ENCODE data around the gene GSTA4. TPM values are rescaled to one million over a fixed set of nuclear protein-coding genes. Genes with fewer than 3 reads are reported as not detected.

Gene GSTA4
- total and polyA plus RNA-seq, 2 experiments from 2014 or later: 26.5 to 37.9 TPM

GRCh38 chr6:53029761-53030160 lies 34.7 kb upstream of the GSTA4 start:
- no peaks in the 10 kb centered on the region for H3K9me3 ChIP-seq (ENCODE audit: low read depth)
- no peaks in the 10 kb centered on the region for H3K79me2 ChIP-seq (ENCODE audit: insufficient read depth)
- peaks cover 14% of the 10 kb centered on the region for H3K4me1 ChIP-seq (ENCODE audit: insufficient read depth)
- in situ Hi-C loops (cut with MboI): no loop called here
- no peak overlapping the region for H2AFZ ChIP-seq
- no peaks in the 10 kb centered on the region for H3K27me3 ChIP-seq (replicated peaks; ENCODE audit: insufficient read depth)
- no peak overlapping the region for H3K4me3 ChIP-seq
- H4K20me1 ChIP-seq (ENCODE audit: insufficient read depth): no peaks in the 10 kb centered on the region
- WGBS, 2 experiments (ENCODE audit: low coverage in 1 of 2, low lambda C conversion rate in 2 of 2, missing lambda C conversion rate in 2 of 2): 91 to 96% methylated on average over 3 of the region's 3 CpGs
- no peak overlapping the region for H3K4me2 ChIP-seq (ENCODE audit: unreplicated experiment)
- no peak for DNase-seq
- H3F3A ChIP-seq (ENCODE audit: insufficient read depth): peaks cover 14% of the 10 kb centered on the region
- H3K36me3 ChIP-seq (ENCODE audit: low read depth): peaks cover 28% of the 10 kb centered on the region; the same call in 1 of the 2 replicates
- TF ChIP-seq EZH2 (IDR thresholded peaks at IDR 0.05; ENCODE audit: insufficient read depth, poor library complexity, severe bottlenecking): no peak
- no peak for TF ChIP-seq EZH2phosphoT487 (IDR thresholded peaks at IDR 0.05; ENCODE audit: insufficient read depth, low read depth)
- no peak overlapping the region for H3K27ac ChIP-seq
- H3K9me2 ChIP-seq (ENCODE audit: insufficient read depth): no peaks in the 10 kb centered on the region
- H3K9ac ChIP-seq: no peak overlapping the region

DNA sequence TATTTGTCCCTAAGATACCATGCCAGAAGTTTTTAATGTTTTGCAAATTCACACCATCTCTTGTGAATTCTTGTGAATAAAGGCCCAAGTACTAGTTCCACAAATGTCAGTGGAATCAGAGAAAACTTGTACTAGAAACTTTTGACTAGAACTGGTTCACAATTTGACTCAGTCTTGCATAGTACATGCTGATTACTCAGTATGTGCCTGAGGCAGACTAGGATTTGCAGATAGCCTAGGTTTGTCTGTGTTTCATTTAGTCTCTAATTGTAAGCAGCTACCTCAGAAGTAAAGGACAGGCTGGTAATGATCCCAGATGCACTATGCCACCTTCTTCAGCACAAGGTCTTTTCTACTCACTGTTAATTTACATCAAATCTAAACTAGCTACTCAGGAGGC lies 34.2 kb upstream of the GSTA4 start:
- Histone ChIP-seq H3K9me3 (ENCODE audit: low read depth) (no peaks in the 10 kb centered on the region), H3K4me2 (ENCODE audit: unreplicated experiment) (no peak overlapping the region), H3K9me2 (ENCODE audit: insufficient read depth) (no peaks in the 10 kb centered on the region), H4K20me1 (ENCODE audit: insufficient read depth) (no peaks in the 10 kb centered on the region), H3F3A (ENCODE audit: insufficient read depth) (peaks cover 14% of the 10 kb centered on the region), H3K4me1 (ENCODE audit: insufficient read depth) (peaks cover 14% of the 10 kb centered on the region), H2AFZ (no peak overlapping the region), H3K79me2 (ENCODE audit: insufficient read depth) (no peaks in the 10 kb centered on the region), H3K36me3 (ENCODE audit: low read depth) (peaks cover 28% of the 10 kb centered on the region; the same call in 1 of the 2 replicates), H3K27me3 (replicated peaks; ENCODE audit: insufficient read depth) (no peaks in the 10 kb centered on the region), H3K4me3 (no peak overlapping the region), H3K27ac (no peak overlapping the region), H3K9ac (no peak overlapping the region)
- no peak for TF ChIP-seq EZH2phosphoT487 (IDR thresholded peaks at IDR 0.05; ENCODE audit: insufficient read depth, low read depth)
- in situ Hi-C loops (cut with MboI): no loop called here
- DNase-seq: peak; percentile 29

DNA sequence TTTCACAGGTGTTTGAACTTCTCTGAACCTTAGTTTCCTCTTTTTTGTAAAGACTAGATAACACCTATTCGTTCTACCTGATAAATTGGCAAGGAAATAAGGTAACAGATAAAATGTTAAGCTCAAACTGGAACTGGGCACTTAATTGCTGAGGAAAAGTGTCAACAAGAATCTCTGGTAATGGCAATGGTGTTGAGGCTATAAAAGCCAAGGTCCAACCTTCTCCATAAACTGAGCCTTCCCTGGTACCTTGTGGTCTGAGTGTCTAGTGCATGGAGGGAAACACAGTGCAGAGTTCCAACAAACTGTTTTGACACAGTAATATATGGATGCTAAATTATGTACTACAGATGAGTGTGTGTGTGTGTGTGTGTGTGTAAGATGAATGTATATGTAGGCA lies 33.4 kb upstream of the GSTA4 start:
- H3K9me2 ChIP-seq (ENCODE audit: insufficient read depth): no peaks in the 10 kb centered on the region
- 98 to 100% methylated on average over 1 of the region's 1 CpG for WGBS, 2 experiments (ENCODE audit: low coverage in 1 of 2, low lambda C conversion rate in 2 of 2, missing lambda C conversion rate in 2 of 2)
- TF ChIP-seq EZH2 (IDR thresholded peaks at IDR 0.05; ENCODE audit: insufficient read depth, poor library complexity, severe bottlenecking) (no peak), EZH2phosphoT487 (IDR thresholded peaks at IDR 0.05; ENCODE audit: insufficient read depth, low read depth) (no peak)
- no peaks in the 10 kb centered on the region for H3K27me3 ChIP-seq (replicated peaks; ENCODE audit: insufficient read depth)
- peaks cover 28% of the 10 kb centered on the region; the same call in 1 of the 2 replicates for H3K36me3 ChIP-seq (ENCODE audit: low read depth)
- no peaks in the 10 kb centered on the region for H3K79me2 ChIP-seq (ENCODE audit: insufficient read depth)
- H3K9me3 ChIP-seq (ENCODE audit: low read depth): no peaks in the 10 kb centered on the region
- no peaks in the 10 kb centered on the region for H4K20me1 ChIP-seq (ENCODE audit: insufficient read depth)
- H2AFZ ChIP-seq: no peak overlapping the region
- H3K9ac ChIP-seq: no peak overlapping the region
- H3F3A ChIP-seq (ENCODE audit: insufficient read depth): peaks cover 12% of the 10 kb centered on the region
- H3K4me2 ChIP-seq (ENCODE audit: unreplicated experiment): no peak overlapping the region
- no peak overlapping the region for H3K4me3 ChIP-seq
- DNase-seq: no peak
- no peak overlapping the region for H3K27ac ChIP-seq
- in situ Hi-C loops (cut with MboI): no loop called here
- H3K4me1 ChIP-seq (ENCODE audit: insufficient read depth): peaks cover 11% of the 10 kb centered on the region

GRCh38 chr6:53027131-53027718 lies 32.1 kb upstream of the GSTA4 start:
- no peaks in the 10 kb centered on the region for H3K9me3 ChIP-seq (ENCODE audit: low read depth)
- H3K36me3 ChIP-seq (ENCODE audit: low read depth): peaks cover 28% of the 10 kb centered on the region; the same call in 1 of the 2 replicates
- no peak overlapping the region for H3K4me3 ChIP-seq
- 84 to 85% methylated on average over 5 of the region's 5 CpGs for WGBS, 2 experiments (ENCODE audit: low coverage in 1 of 2, low lambda C conversion rate in 2 of 2, missing lambda C conversion rate in 2 of 2)
- H3K79me2 ChIP-seq (ENCODE audit: insufficient read depth): no peaks in the 10 kb centered on the region
- H3K27ac ChIP-seq: no peak overlapping the region
- no peak overlapping the region for H2AFZ ChIP-seq
- TF ChIP-seq EZH2phosphoT487 (IDR thresholded peaks at IDR 0.05; ENCODE audit: insufficient read depth, low read depth) (no peak), EZH2 (IDR thresholded peaks at IDR 0.05; ENCODE audit: insufficient read depth, poor library complexity, severe bottlenecking) (no peak)
- in situ Hi-C loops (cut with MboI): no loop called here
- H3K27me3 ChIP-seq (replicated peaks; ENCODE audit: insufficient read depth): no peaks in the 10 kb centered on the region
- no peaks in the 10 kb centered on the region for H4K20me1 ChIP-seq (ENCODE audit: insufficient read depth)
- H3K4me2 ChIP-seq (ENCODE audit: unreplicated experiment): no peak overlapping the region
- no peaks in the 10 kb centered on the region for H3K4me1 ChIP-seq (ENCODE audit: insufficient read depth)
- no peaks in the 10 kb centered on the region for H3K9me2 ChIP-seq (ENCODE audit: insufficient read depth)
- peaks cover 8% of the 10 kb centered on the region; the same call in 1 of the 2 replicates for H3F3A ChIP-seq (ENCODE audit: insufficient read depth)
- DNase-seq: no peak
- H3K9ac ChIP-seq: no peak overlapping the region

DNA sequence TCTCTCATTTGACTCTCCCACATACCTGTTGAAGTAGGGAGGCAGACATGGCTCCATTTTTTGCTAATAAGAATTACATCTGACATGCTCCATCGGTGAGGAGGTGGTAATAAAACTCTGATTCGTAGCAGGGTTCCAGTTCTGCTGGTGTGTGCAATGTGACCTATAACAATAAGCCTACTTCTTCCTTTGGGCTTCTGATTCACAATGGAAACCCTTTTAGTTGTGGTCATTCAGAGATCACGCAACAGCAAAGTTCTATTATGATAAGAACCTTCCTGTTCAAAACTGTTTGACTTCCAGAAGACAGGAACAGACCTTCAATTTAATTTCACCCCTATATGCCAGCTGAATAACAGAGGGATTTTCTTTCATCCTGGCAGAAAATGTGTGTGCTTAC lies 31.4 kb upstream of the GSTA4 start:
- H3K9me2 ChIP-seq (ENCODE audit: insufficient read depth): no peaks in the 10 kb centered on the region
- no peaks in the 10 kb centered on the region for H4K20me1 ChIP-seq (ENCODE audit: insufficient read depth)
- H3K4me1 ChIP-seq (ENCODE audit: insufficient read depth): no peaks in the 10 kb centered on the region
- H3K27ac ChIP-seq: no peak overlapping the region
- 95 to 96% methylated on average over 3 of the region's 3 CpGs for WGBS, 2 experiments (ENCODE audit: low coverage in 1 of 2, low lambda C conversion rate in 2 of 2, missing lambda C conversion rate in 2 of 2)
- in situ Hi-C loops (cut with MboI): no loop called here
- TF ChIP-seq EZH2 (IDR thresholded peaks at IDR 0.05; ENCODE audit: insufficient read depth, poor library complexity, severe bottlenecking): no peak
- TF ChIP-seq EZH2phosphoT487 (IDR thresholded peaks at IDR 0.05; ENCODE audit: insufficient read depth, low read depth): no peak
- peaks cover 8% of the 10 kb centered on the region; the same call in 1 of the 2 replicates for H3F3A ChIP-seq (ENCODE audit: insufficient read depth)
- H3K9me3 ChIP-seq (ENCODE audit: low read depth): no peaks in the 10 kb centered on the region
- no peak overlapping the region for H2AFZ ChIP-seq
- no peak overlapping the region for H3K4me3 ChIP-seq
- peaks cover 28% of the 10 kb centered on the region; the same call in 1 of the 2 replicates for H3K36me3 ChIP-seq (ENCODE audit: low read depth)
- no peaks in the 10 kb centered on the region for H3K27me3 ChIP-seq (replicated peaks; ENCODE audit: insufficient read depth)
- DNase-seq: no peak
- H3K79me2 ChIP-seq (ENCODE audit: insufficient read depth): no peaks in the 10 kb centered on the region
- no peak overlapping the region for H3K9ac ChIP-seq
- H3K4me2 ChIP-seq (ENCODE audit: unreplicated experiment): no peak overlapping the region

Measured in GM23248 (cell line).